Prostate gland (tissue), 2 donors: Measurements from ENCODE around the gene PCYT1B. TPM values are rescaled to one million over a fixed set of nuclear protein-coding genes. Genes with fewer than 3 reads are reported as not detected.

Experiments used
- DNase-seq: peaks from one replicate; pipeline ENCODE4 v3.0.0-alpha.2; 2019; ENCODE audit warnings: low spot score
- H3K27ac ChIP-seq, 2 donors: fragments of 200-600 bp; sonication (generic); 2 replicates each; pipeline ENCODE4 v1.5.1; 2017 to 2019
- H3K27me3 ChIP-seq: fragments of 200-600 bp; sonication (generic); replicated peaks from 2 replicates; pipeline ENCODE4 v1.5.1; 2019; ENCODE audit not compliant: insufficient read depth
- H3K36me3 ChIP-seq, 2 donors: fragments of 200-600 bp; sonication (generic); 1 replicate in 1 of 2; 2 replicates in 1 of 2; pipeline versions ENCODE4 v1.5.1 to v1.8.1; 2017 to 2019
- H3K4me1 ChIP-seq: fragments of 200-600 bp; sonication (generic); replicated peaks from 2 replicates; pipeline ENCODE4 v1.5.1; 2019
- H3K4me3 ChIP-seq, 2 donors: fragments of 200-600 bp; sonication (generic); 2 replicates each; pipeline ENCODE4 v1.5.1; 2017 to 2019
- H3K9me3 ChIP-seq: fragments of 200-600 bp; sonication (generic); 2 replicates; pipeline ENCODE4 v1.5.1; 2017
- POLR2A ChIP-seq: fragments of 450-650 bp; IDR thresholded peaks from one replicate; pipeline ENCODE4 v1.6.1; 2016; ENCODE audit warnings: antibody characterized with exemption, mild to moderate bottlenecking
- POLR2AphosphoS5 ChIP-seq: sonication (generic); formaldehyde crosslinking; IDR thresholded peaks from one replicate; pipeline ENCODE4 v1.6.1; 2017; ENCODE audit warnings: antibody characterized with exemption
- WGBS: methylation state at CpG from one replicate; pipeline ENCODE4 v1.1.5; 2018; 5-methylcytosine and 5-hydroxymethylcytosine counted together
- intact Hi-C: fragments of 100-400 bp; cut with DNase I; formaldehyde crosslinking; loops from one replicate; pipeline ENCODE4 v1.14.2; 2022
- small RNA-seq, 2 donors: library from RNA; depleted of rRNA; stranded (forward); fragments of <200 nt; gene quantifications; one replicate each; pipeline ENCODE3, GENCODE V24; 2016
- total RNA-seq, 2 donors: library from RNA; depleted of rRNA; stranded (reverse); fragments of >200 nt; gene quantifications; one replicate each; pipeline ENCODE4 v1.1.0, GENCODE V29; 2016
- TF ChIP-seq, protein P1 (sequence below), 4 experiments: fragments of 200-600 bp in 2 of 4; fragments of 450-650 bp in 2 of 4; sonication (generic) in 2 of 4; IDR thresholded peaks; 1 replicate in 3 of 4; 2 replicates in 1 of 4; pipeline ENCODE4 v1.5.1; 2016 to 2019; ENCODE audit warnings: antibody characterized with exemption in 4 of 4, mild to moderate bottlenecking in 2 of 4, moderate library complexity in 2 of 4

The PCYT1B gene
- total RNA-seq, 2 donors from 2014 or later: 0.27 to 6.9 TPM

DNA sequence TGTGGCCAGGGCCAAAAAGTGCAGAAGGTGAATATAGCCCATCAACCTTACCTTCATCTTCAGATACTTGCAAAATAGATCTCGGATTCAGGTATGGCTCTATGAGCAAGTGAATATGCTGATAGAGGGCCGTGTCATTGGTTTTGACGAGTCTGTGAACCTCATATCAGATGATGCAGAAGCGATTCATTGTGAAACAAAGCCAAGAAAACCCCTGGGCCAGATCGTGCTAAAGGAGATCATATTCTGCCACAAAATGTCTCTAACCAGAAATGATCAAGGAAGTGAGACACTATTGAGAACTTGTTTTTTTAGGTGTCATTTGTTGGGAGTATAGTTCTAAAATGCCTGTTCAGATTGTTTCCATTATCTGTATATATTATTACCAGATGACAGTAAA lies 133.7 kb downstream of the PCYT1B start:
- Histone ChIP-seq H3K4me1 (no peaks in the 10 kb centered on the region), H3K36me3 (no peaks in the 10 kb centered on the region), H3K4me3 (no peak overlapping the region), H3K9me3 (no peaks in the 10 kb centered on the region), H3K27me3 (no peaks in the 10 kb centered on the region), H3K27ac (no peak overlapping the region)
- TF ChIP-seq POLR2A (no peak), POLR2AphosphoS5 (no peak)
- TF ChIP-seq, protein P1, sequence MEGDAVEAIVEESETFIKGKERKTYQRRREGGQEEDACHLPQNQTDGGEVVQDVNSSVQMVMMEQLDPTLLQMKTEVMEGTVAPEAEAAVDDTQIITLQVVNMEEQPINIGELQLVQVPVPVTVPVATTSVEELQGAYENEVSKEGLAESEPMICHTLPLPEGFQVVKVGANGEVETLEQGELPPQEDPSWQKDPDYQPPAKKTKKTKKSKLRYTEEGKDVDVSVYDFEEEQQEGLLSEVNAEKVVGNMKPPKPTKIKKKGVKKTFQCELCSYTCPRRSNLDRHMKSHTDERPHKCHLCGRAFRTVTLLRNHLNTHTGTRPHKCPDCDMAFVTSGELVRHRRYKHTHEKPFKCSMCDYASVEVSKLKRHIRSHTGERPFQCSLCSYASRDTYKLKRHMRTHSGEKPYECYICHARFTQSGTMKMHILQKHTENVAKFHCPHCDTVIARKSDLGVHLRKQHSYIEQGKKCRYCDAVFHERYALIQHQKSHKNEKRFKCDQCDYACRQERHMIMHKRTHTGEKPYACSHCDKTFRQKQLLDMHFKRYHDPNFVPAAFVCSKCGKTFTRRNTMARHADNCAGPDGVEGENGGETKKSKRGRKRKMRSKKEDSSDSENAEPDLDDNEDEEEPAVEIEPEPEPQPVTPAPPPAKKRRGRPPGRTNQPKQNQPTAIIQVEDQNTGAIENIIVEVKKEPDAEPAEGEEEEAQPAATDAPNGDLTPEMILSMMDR (IDR thresholded peaks at IDR 0.05): no peak
- no peak for DNase-seq
- WGBS: 73% methylated on average over 5 of the region's 5 CpGs
- intact Hi-C loops: loop anchor here (10.0 kb wide), 1 partner anchor 631 kb away; no protein-coding TSS in a partner anchor

DNA sequence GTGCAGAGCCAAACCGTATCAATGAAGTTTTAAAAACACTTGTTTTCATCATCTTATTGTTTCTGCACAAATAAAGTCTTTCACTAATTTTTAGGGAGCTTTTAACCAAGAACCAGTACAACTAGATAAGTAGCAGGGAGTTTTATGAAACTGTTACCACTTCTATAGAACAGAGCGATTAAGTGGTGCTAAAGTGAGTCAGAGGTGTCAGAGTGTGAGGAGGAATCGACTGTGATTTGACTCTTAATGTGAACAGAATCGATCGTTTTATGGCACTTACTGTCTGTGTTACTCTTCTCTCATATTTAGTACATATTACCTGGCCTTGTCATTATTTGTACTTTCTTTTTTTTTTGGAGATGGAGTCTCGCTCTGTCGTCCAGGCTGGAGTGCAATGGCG lies 138.8 kb downstream of the PCYT1B start:
- WGBS: 98% methylated on average over 8 of the region's 8 CpGs

More for the DNA sequence above, 138.8 kb downstream of the PCYT1B start:
- Histone ChIP-seq H3K27me3 (no peaks in the 10 kb centered on the region), H3K4me3 (no peak overlapping the region), H3K9me3 (no peaks in the 10 kb centered on the region), H3K27ac (no peak overlapping the region), H3K4me1 (no peaks in the 10 kb centered on the region), H3K36me3 (no peaks in the 10 kb centered on the region)
- no peak for DNase-seq
- TF ChIP-seq POLR2A (no peak), POLR2AphosphoS5 (no peak)
- TF ChIP-seq, protein P1 (IDR thresholded peaks at IDR 0.05): no peak
- intact Hi-C loops: no loop called here

Small RNAs within 50 kb of the gene (small RNA-seq; reads per million reads assigned to genes)
- gene SNRPEP9: 0 reads per million in 2 donors

Other genes with a start within 250 kb of the PCYT1B start
- 10 to 100 TPM; 41.6 to 54.3 TPM for gene PDK3, start 182.1 kb downstream of the PCYT1B start, total RNA-seq
- 10 to 100 TPM; 11.9 to 12.2 TPM for gene POLA1, start 46.6 kb upstream of the PCYT1B start, total RNA-seq